K562 treated with DMSO at 1 percent for 12 hours (cell line): ENCODE results near the gene CFAP210. TPM values are rescaled to one million over a fixed set of nuclear protein-coding genes. Genes with fewer than 3 reads are reported as not detected.

ENCODE experiments used
- total RNA-seq: library from RNA; unstranded; fragments of 300-600 nt; gene quantifications from 2 replicates; pipeline ENCODE4 v1.2.3, GENCODE V29; 2022; ENCODE audit not compliant: insufficient read depth

The CFAP210 gene, protein sequence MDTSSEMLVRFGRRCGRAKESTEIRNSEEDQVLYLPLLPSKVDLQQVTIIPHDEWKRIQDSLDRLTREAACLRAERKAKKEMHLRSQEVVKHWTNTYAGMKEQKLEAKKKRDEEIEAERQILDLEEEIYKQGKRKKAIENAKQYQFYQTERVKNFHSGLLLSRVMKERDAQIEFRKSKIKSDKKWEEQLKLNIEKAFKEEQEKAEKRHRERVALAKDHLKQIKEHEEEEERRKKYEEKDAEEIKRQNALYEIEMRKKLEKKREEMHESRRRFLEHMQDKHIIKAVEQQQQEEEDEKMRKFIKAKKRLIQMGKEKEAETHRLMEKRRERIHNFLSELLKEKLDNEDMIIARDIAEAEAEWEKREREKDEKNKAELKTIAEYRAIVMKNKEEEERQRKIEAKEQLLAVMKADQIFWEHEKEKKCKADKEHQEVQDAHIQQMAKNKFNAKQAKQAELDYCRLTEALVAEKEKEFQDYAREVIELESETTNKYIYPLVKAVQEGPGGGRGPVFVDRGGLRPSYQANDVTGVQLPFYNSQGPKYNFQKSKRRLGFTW
- 2.4 and 3.0 TPM in 2 replicates for total RNA-seq

DNA sequence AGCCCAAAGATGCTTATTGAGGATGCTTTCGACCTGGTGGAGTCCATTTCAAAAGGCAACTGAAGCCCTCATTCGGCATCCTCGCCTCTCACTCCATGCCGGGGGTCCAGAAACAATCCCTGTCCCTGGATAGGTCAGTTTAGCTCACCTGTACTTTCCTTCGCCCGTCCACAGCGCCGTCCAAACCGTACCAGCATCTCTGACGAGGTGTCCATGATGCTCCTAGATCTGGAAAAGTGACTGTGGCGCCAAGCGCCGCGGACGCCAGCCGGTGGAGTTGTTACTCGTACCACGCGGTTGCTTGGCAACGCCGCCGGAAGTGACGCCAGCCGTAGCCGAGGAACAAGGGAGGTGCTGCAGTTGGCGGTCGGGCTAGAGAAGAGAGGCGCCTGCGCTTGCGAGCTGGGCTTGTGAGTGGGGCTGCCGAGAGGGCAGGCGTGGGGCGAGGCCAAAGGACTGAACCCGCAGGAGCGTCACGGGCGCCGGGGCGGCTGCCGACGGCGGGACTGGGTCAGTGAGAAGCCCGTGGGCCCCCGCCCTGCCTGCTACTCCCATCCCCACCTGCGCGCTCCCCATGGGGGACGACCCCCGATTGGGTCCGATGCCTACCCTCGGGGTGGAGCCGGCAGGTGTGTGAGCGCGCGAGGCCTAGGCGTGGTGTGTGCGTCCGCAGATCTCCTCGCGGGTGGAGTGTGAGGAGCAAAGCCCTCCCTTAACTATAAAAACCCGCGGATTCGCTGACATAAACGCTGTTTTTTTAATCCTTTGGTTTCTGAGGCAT is at the start of gene CFAP210, which contains the start of gene PHOSPHO2:
Gene CFAP210, minus strand, starts transcription at position 293 of the 781 bp plus-strand sequence. Its CDS starts 78 bp downstream, at position 215.
Gene PHOSPHO2, plus strand, starts transcription at position 357 of the 781 bp plus-strand sequence. CDS start 6,503 bp downstream, outside the sequence.

Other genes starting within 250 kb of the CFAP210 start
- 3.0 and 4.1 TPM in 2 replicates for gene BBS5, start 214.9 kb downstream of the CFAP210 start, total RNA-seq
- gene KLHL41, start 184.7 kb downstream of the CFAP210 start, total RNA-seq: 0.25 TPM in 1 of 2 replicates, not detected in the other
- 27.8 and 61.5 TPM in 2 replicates for gene FASTKD1, start 120.5 kb downstream of the CFAP210 start, total RNA-seq
- 47.3 and 53.7 TPM in 2 replicates for gene PPIG, start 110.1 kb downstream of the CFAP210 start, total RNA-seq
- gene PHOSPHO2, start 64 bp upstream of the CFAP210 start, total RNA-seq: 5.2 and 14.9 TPM in 2 replicates
- 7.6 and 18.4 TPM in 2 replicates for gene KLHL23, start 39.4 kb upstream of the CFAP210 start, total RNA-seq
- 116 and 240 TPM in 2 replicates for gene SSB, start 104.5 kb upstream of the CFAP210 start, total RNA-seq
- 97.5 and 126 TPM in 2 replicates for gene METTL5, start 130.5 kb upstream of the CFAP210 start, total RNA-seq
- 10.9 and 31.6 TPM in 2 replicates for gene UBR3, start 133.0 kb upstream of the CFAP210 start, total RNA-seq